B cell (primary cell): Measurements from ENCODE around the gene HOGA1. TPM values are rescaled to one million over a fixed set of nuclear protein-coding genes. Genes with fewer than 3 reads are reported as not detected.

Experiments
- ATAC-seq: fragments of 200-7000 bp; cut with Tn5 transposase; one replicate; pipeline ENCODE4 v1.10.0; 2021; ENCODE audit warnings: low read depth, mild to moderate bottlenecking, moderate number of reproducible peaks, moderate library complexity
- CTCF ChIA-PET: fragments of 350-600 bp; sonication (Branson Sonifier 250); formaldehyde crosslinking; loops from one replicate; lab custom pipeline; 2021; ENCODE audit warnings: antibody characterized with exemption, inconsistent platforms; lab: Charles Lee
- POLR2A ChIA-PET: fragments of 350-600 bp; sonication (Branson Sonifier 250); formaldehyde crosslinking; loops from one replicate; lab custom pipeline; 2021; ENCODE audit warnings: antibody characterized with exemption; lab: Charles Lee
- DNase-seq: peaks from one replicate; pipeline ENCODE4 v3.0.0; 2013
- H2AFZ ChIP-seq: 2 replicates; pipeline ENCODE4 v1.6.1; 2012; ENCODE audit warnings: mild to moderate bottlenecking, low read depth, low read length; ENCODE audit not compliant: insufficient read depth, poor library complexity, severe bottlenecking
- H3K27ac ChIP-seq, 2 donors: 1 replicate in 1 of 2; 2 replicates in 1 of 2; pipeline ENCODE4 v1.5.1; 2012 to 2013; ENCODE audit warnings: low read length in 2 of 2, mild to moderate bottlenecking in 2 of 2, moderate library complexity in 1 of 2
- H3K27me3 ChIP-seq, 4 experiments: fragments of 200-600 bp in 1 of 4; sonication (generic) in 1 of 4; replicated peaks in 1 of 4; 1 replicate in 2 of 4; 2 replicates in 2 of 4; pipeline versions ENCODE4 v1.6.1 to v1.7.0; 2013 to 2016; ENCODE audit warnings: low read length in 3 of 4, mild to moderate bottlenecking in 2 of 4, mixed read lengths in 1 of 4, moderate library complexity in 1 of 4; ENCODE audit not compliant: insufficient read depth in 4 of 4, control insufficient read depth in 3 of 4; ENCODE audit errors: control extremely low read depth in 1 of 4
- H3K36me3 ChIP-seq, 2 experiments: replicated peaks in 1 of 2; 1 replicate in 1 of 2; 2 replicates in 1 of 2; pipeline versions ENCODE4 v1.6.1 to v1.7.1; 2013; ENCODE audit warnings: low read length in 1 of 2; ENCODE audit not compliant: insufficient read depth in 2 of 2, control insufficient read depth in 1 of 2; ENCODE audit errors: control extremely low read depth in 1 of 2, extremely low read depth in 1 of 2
- H3K4me1 ChIP-seq, 2 donors: fragments of 200-600 bp in 1 of 2; sonication (generic) in 1 of 2; 1 replicate in 1 of 2; 2 replicates in 1 of 2; pipeline versions ENCODE4 v1.5.1 to v1.6.1; 2013 to 2017; ENCODE audit warnings: low read length in 2 of 2; ENCODE audit not compliant: control insufficient read depth in 2 of 2, insufficient read depth in 2 of 2
- H3K4me2 ChIP-seq: replicated peaks from 2 replicates; pipeline ENCODE3; 2012; ENCODE audit warnings: mild to moderate bottlenecking, low read depth, low read length; ENCODE audit not compliant: poor library complexity, severe bottlenecking
- H3K4me3 ChIP-seq, 5 experiments: fragments of 200-600 bp in 1 of 5; sonication (generic) in 1 of 5; 1 replicate in 3 of 5; 2 replicates in 2 of 5; pipeline versions ENCODE4 v1.5.1 to v1.7.0; 2011 to 2016; ENCODE audit warnings: low read length in 4 of 5, mild to moderate bottlenecking in 4 of 5, low read depth in 2 of 5, control low read depth in 1 of 5, moderate library complexity in 1 of 5; ENCODE audit not compliant: insufficient read depth in 1 of 5; ENCODE audit errors: control extremely low read depth in 1 of 5, extremely low read depth in 1 of 5
- H3K79me2 ChIP-seq: fragments of 200-600 bp; sonication (generic); one replicate; pipeline ENCODE4 v1.6.0; 2016; ENCODE audit warnings: low read length; ENCODE audit not compliant: control insufficient read depth, insufficient read depth
- H3K9ac ChIP-seq: fragments of 200-600 bp; sonication (generic); 2 replicates; pipeline ENCODE4 v1.6.1; 2017; ENCODE audit warnings: mild to moderate bottlenecking, low read length, moderate library complexity
- H3K9me3 ChIP-seq, 3 donors: one replicate each; pipeline versions ENCODE4 v1.6.1 to v1.7.1; 2013; ENCODE audit warnings: low read length in 2 of 3; ENCODE audit not compliant: control insufficient read depth in 2 of 3, insufficient read depth in 1 of 3; ENCODE audit errors: control extremely low read depth in 1 of 3
- H4K20me1 ChIP-seq: 2 replicates; pipeline ENCODE4 v1.6.0; 2012; ENCODE audit warnings: mild to moderate bottlenecking, low read length; ENCODE audit not compliant: insufficient read depth, control insufficient read depth, poor library complexity, severe bottlenecking
- H3K27ac Mint-ChIP-seq: one replicate; pipeline ENCODE4 v1.8.0; 2021; ENCODE audit warnings: mixed read lengths
- H3K27me3 Mint-ChIP-seq: one replicate; pipeline ENCODE4 v1.8.0; 2021; ENCODE audit warnings: mixed read lengths
- H3K4me1 Mint-ChIP-seq: one replicate; pipeline ENCODE4 v1.8.0; 2021; ENCODE audit warnings: mixed read lengths
- H3K4me3 Mint-ChIP-seq: one replicate; pipeline ENCODE4 v1.8.0; 2021; ENCODE audit warnings: mixed read lengths
- H3K9me3 Mint-ChIP-seq: one replicate; pipeline ENCODE4 v1.8.0; 2022; ENCODE audit warnings: mixed read lengths; ENCODE audit not compliant: insufficient read depth
- EZH2 ChIP-seq: IDR thresholded peaks from 2 replicates; pipeline ENCODE4 v1.6.1; 2012; ENCODE audit warnings: borderline replicate concordance, low read depth, mild to moderate bottlenecking, moderate library complexity, low read length; ENCODE audit not compliant: insufficient read depth, poor library complexity, severe bottlenecking
- WGBS: methylation state at CpG from one replicate; pipeline ENCODE4 v1.1.5; 2013; ENCODE audit warnings: missing lambda C conversion rate; ENCODE audit not compliant: insufficient coverage; 5-methylcytosine and 5-hydroxymethylcytosine counted together
- intact Hi-C: fragments of 100-400 bp; cut with micrococcal nuclease; formaldehyde crosslinking; loops from one replicate; pipeline ENCODE4 v1.10.0; 2022
- polyA plus RNA-seq: library from polyadenylated mRNA; depleted of rRNA; stranded (reverse); fragments of >200 nt; gene quantifications from 2 replicates; pipeline ENCODE4 v1.2.3, GENCODE V29; 2012
- total RNA-seq, 2 donors: library from RNA; stranded (reverse); fragments of 120-200 nt in 1 of 2; gene quantifications; 1 replicate in 1 of 2; 2 replicates in 1 of 2; pipeline versions ENCODE4 v1.2.3 to v1.2.4, GENCODE V29; 2013 to 2022
- TF ChIP-seq, protein P1 (sequence below): fragments of 200-600 bp; IDR thresholded peaks from one replicate; pipeline ENCODE4 v1.8.0; 2022; ENCODE audit warnings: antibody characterized with exemption, mild to moderate bottlenecking

HOGA1 gene
- total and polyA plus RNA-seq, 2 donors (not counting 1 experiment from before 2014, with no cell fraction given), result not detected

DNA sequence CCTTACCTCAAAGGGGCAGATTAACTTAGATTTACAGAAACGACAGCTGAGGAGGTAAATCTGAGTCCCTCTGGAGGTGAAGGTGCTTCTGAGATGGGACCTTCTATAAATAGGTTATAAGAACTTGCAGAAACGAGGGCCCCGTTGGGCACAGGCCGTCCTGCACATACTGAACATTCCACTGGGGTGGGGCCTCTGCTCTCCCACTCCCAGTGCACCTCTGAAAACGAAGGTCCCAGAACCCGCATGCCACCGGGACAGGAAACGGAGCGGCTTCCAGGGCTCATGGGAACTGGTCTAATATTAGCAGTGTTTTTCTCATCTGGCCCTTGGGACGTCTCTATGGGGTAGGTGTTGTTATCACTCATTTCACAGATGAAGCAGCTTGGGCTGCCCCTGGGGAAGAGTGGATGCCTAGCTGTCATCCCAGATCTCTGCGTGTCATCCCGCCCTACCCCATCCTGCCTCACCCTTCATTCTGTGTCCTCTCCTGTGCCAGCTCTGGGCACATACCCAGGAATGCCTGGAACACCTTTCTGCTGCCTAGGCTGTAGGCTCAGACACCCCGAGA lies 24.9 kb downstream of the HOGA1 start:
- H3K79me2 ChIP-seq, result no peaks in the 10 kb centered on the region
- no peak overlapping the region for H2AFZ ChIP-seq
- ChIA-PET CTCF (no interaction called here), POLR2A (no interaction called here)
- H3K9me3 Mint-ChIP-seq, result no peaks in the 10 kb centered on the region
- TF ChIP-seq, protein P1, sequence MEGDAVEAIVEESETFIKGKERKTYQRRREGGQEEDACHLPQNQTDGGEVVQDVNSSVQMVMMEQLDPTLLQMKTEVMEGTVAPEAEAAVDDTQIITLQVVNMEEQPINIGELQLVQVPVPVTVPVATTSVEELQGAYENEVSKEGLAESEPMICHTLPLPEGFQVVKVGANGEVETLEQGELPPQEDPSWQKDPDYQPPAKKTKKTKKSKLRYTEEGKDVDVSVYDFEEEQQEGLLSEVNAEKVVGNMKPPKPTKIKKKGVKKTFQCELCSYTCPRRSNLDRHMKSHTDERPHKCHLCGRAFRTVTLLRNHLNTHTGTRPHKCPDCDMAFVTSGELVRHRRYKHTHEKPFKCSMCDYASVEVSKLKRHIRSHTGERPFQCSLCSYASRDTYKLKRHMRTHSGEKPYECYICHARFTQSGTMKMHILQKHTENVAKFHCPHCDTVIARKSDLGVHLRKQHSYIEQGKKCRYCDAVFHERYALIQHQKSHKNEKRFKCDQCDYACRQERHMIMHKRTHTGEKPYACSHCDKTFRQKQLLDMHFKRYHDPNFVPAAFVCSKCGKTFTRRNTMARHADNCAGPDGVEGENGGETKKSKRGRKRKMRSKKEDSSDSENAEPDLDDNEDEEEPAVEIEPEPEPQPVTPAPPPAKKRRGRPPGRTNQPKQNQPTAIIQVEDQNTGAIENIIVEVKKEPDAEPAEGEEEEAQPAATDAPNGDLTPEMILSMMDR, result no peak
- TF ChIP-seq EZH2, result no peak
- no peak overlapping the region for H3K4me3 ChIP-seq
- H3K4me2 ChIP-seq, result no peak overlapping the region
- H3K36me3 ChIP-seq, result no peaks in the 10 kb centered on the region
- H3K27me3 ChIP-seq, result peaks cover 0 to 7% (median 0%) of the 10 kb centered on the region in 4 experiments
- 82% methylated on average over 12 of the region's 13 CpGs for WGBS
- H3K27me3 Mint-ChIP-seq, result peaks cover 7% of the 10 kb centered on the region
- H3K4me1 ChIP-seq, result no peaks in the 10 kb centered on the region
- DNase-seq, result no peak
- intact Hi-C loops, result no loop called here
- H3K27ac Mint-ChIP-seq, result no peak overlapping the region
- no peak for ATAC-seq
- H3K27ac ChIP-seq, result no peak overlapping the region
- H3K9me3 ChIP-seq, result no peaks in the 10 kb centered on the region
- H4K20me1 ChIP-seq, result no peaks in the 10 kb centered on the region
- H3K4me1 Mint-ChIP-seq, result no peaks in the 10 kb centered on the region
- H3K9ac ChIP-seq, result no peak overlapping the region
- no peak overlapping the region for H3K4me3 Mint-ChIP-seq

DNA sequence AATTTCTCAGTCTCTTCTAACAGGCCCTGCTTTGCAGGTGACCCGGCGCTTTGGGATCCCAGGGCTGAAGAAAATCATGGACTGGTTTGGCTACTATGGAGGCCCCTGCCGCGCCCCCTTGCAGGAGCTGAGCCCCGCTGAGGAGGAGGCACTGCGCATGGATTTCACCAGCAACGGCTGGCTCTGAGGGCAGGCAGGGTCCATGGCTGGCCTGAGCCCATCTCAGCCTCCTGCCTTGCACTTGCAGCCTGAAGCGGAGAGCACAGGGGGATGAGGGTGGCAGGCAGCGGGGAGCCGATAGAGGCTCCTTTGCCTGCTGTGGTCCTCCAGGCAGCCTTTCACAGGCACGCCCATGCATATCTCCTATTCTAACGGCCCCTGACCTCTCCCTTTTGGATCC lies 27.3 kb downstream of the HOGA1 start:
- no peak overlapping the region for H3K4me3 Mint-ChIP-seq
- no peaks in the 10 kb centered on the region for H3K4me1 Mint-ChIP-seq
- no peak overlapping the region for H3K27ac Mint-ChIP-seq
- DNase-seq (no peak), ATAC-seq (no peak)
- Histone ChIP-seq H3K4me3 (no peak overlapping the region), H3K36me3 (no peaks in the 10 kb centered on the region), H3K9ac (no peak overlapping the region), H3K4me1 (no peaks in the 10 kb centered on the region), H3K27me3 (peaks cover 0 to 10% (median 0%) of the 10 kb centered on the region in 4 experiments), H3K79me2 (no peaks in the 10 kb centered on the region), H3K4me2 (no peak overlapping the region), H3K9me3 (no peaks in the 10 kb centered on the region), H2AFZ (no peak overlapping the region), H4K20me1 (no peaks in the 10 kb centered on the region), H3K27ac (no peak overlapping the region)
- H3K27me3 Mint-ChIP-seq, result peaks cover 4% of the 10 kb centered on the region
- 96% methylated on average over 10 of the region's 12 CpGs for WGBS
- TF ChIP-seq, protein P1, result no peak
- TF ChIP-seq EZH2, result no peak
- POLR2A ChIA-PET, result no interaction called here
- intact Hi-C loops, result no loop called here
- no peaks in the 10 kb centered on the region for H3K9me3 Mint-ChIP-seq
- CTCF ChIA-PET, result no interaction called here
